H1 (cell line): ENCODE measurements around the gene BORCS6. TPM values are rescaled to one million over a fixed set of nuclear protein-coding genes. Genes with fewer than 3 reads are reported as not detected.

Experiments used
- ASH2L ChIP-seq: fragments of 200-600, 300-600 bp; sonication (generic); IDR thresholded peaks from one replicate; pipeline ENCODE4 v1.7.1; 2017; ENCODE audit warnings: low read length
- EGR1 ChIP-seq: IDR thresholded peaks from 2 replicates; pipeline ENCODE4 v1.6.1; 2011; ENCODE audit warnings: low read depth, low read length, borderline replicate concordance
- EZH2 ChIP-seq: fragments of 200-600 bp; sonication (generic); IDR thresholded peaks from 2 replicates; pipeline ENCODE4 v1.7.1; 2012; ENCODE audit warnings: low read depth, mild to moderate bottlenecking, moderate library complexity, low read length, inconsistent platforms; ENCODE audit not compliant: severe bottlenecking
- GTF2F1 ChIP-seq: IDR thresholded peaks from 2 replicates; pipeline ENCODE4 v1.6.1; 2012; ENCODE audit warnings: low read depth, low read length, improper control_type of control experiment, borderline replicate concordance
- JUN ChIP-seq: IDR thresholded peaks from 2 replicates; pipeline ENCODE4 v1.6.1; 2011; ENCODE audit warnings: low read depth, mild to moderate bottlenecking, improper control_type of control experiment, low read length
- KDM1A ChIP-seq: fragments of 200-600, 300-600 bp; sonication (generic); IDR thresholded peaks from 2 replicates; pipeline ENCODE4 v1.7.1; 2016; ENCODE audit warnings: mild to moderate bottlenecking, low read length, borderline replicate concordance
- MAX ChIP-seq: IDR thresholded peaks from 2 replicates; pipeline ENCODE4 v1.6.1; 2012; ENCODE audit warnings: inconsistent platforms
- POU5F1 ChIP-seq: IDR thresholded peaks from 2 replicates; pipeline ENCODE4 v1.6.1; 2011; ENCODE audit warnings: low read depth, mild to moderate bottlenecking, low read length, moderate library complexity
- RXRA ChIP-seq: IDR thresholded peaks from 2 replicates; pipeline ENCODE4 v1.6.1; 2011; ENCODE audit warnings: low read depth, mild to moderate bottlenecking, low read length, moderate library complexity; ENCODE audit not compliant: insufficient read depth
- SIX5 ChIP-seq: IDR thresholded peaks from 2 replicates; pipeline ENCODE4 v1.6.1; 2011; ENCODE audit warnings: mild to moderate bottlenecking, low read depth, low read length
- polyA plus RNA-seq, 7 experiments: library from polyadenylated mRNA; depleted of rRNA in 3 of 7; stranded (reverse) in 5 of 7; unstranded in 2 of 7; fragments of >200 nt in 5 of 7; fragments of 200-250 nt in 2 of 7; gene quantifications; 1 replicate in 5 of 7; 2 replicates in 1 of 7; 4 replicates in 1 of 7; pipeline versions ENCODE4 v1.2.1 to v1.2.3, GENCODE V29; 2011 to 2013; ENCODE audit warnings: missing spikeins in 2 of 7, mixed read lengths in 2 of 7
- total RNA-seq: library from RNA; stranded (reverse); fragmentation: NEBNext Ultra II Directional; extraction: Animal tissue kit (Norgen Biotek cat#: 25700); gene quantifications from 2 replicates; pipeline ENCODE4 v1.2.1, GENCODE V29; 2021

Gene BORCS6
- total and polyA plus RNA-seq, 2 of the 8 experiments (the other 6 are each of a cell fraction or from before 2014, with no cell fraction given), result 3.3 to 3.6 TPM

GRCh38 chr17:8145811-8146210 lies 44.2 kb downstream of the BORCS6 start (continued):
- TF ChIP-seq GTF2F1 (no peak), EGR1 (no peak), SIX5 (no peak), EZH2 (no peak), RXRA (no peak), JUN (no peak), MAX (no peak), POU5F1 (no peak), KDM1A (no peak), ASH2L (no peak)
